Kidney (tissue), 14 donors: ENCODE data around the gene DERL2. TPM values are rescaled to one million over a fixed set of nuclear protein-coding genes. Genes with fewer than 3 reads are reported as not detected.

Experiments used
- DNase-seq, 5 donors: peaks; one replicate each; pipeline ENCODE4 v3.0.0-alpha.2; 2013 to 2020
- FAIRE-seq: peaks from 2 replicates; lab custom pipeline; 2012; peaks lifted over from hg19 to GRCh38; lab: Jason Lieb, UNC
- H3K27ac ChIP-seq, 2 donors: one replicate each; pipeline ENCODE4 v1.7.0; 2013; ENCODE audit warnings: low read depth in 2 of 2, low read length in 2 of 2, inconsistent platforms in 1 of 2
- H3K27me3 ChIP-seq: one replicate; pipeline ENCODE4 v1.7.1; 2013; ENCODE audit warnings: low read length, inconsistent platforms; ENCODE audit not compliant: control insufficient read depth, insufficient read depth
- H3K36me3 ChIP-seq, 3 donors: one replicate each; pipeline versions ENCODE4 v1.7.0 to v1.7.1; 2013; ENCODE audit warnings: low read length in 3 of 3, control low read depth in 1 of 3, inconsistent platforms in 1 of 3; ENCODE audit not compliant: insufficient read depth in 3 of 3, control insufficient read depth in 2 of 3
- H3K4me1 ChIP-seq, 3 donors: one replicate each; pipeline versions ENCODE4 v1.7.0 to v1.7.1; 2013; ENCODE audit warnings: low read length in 3 of 3, inconsistent platforms in 1 of 3, low read depth in 1 of 3; ENCODE audit not compliant: control insufficient read depth in 2 of 3, insufficient read depth in 2 of 3
- H3K4me3 ChIP-seq, 3 donors: one replicate each; pipeline versions ENCODE4 v1.7.0 to v1.8.1; 2013; ENCODE audit warnings: low read length in 3 of 3, control low read depth in 1 of 3, inconsistent platforms in 1 of 3
- H3K9ac ChIP-seq, 3 donors: one replicate each; pipeline versions ENCODE4 v1.7.0 to v1.7.1; 2013; ENCODE audit warnings: low read length in 3 of 3, control low read depth in 1 of 3, inconsistent platforms in 1 of 3
- H3K9me3 ChIP-seq, 3 donors: one replicate each; pipeline versions ENCODE4 v1.7.0 to v1.7.1; 2013; ENCODE audit warnings: low read length in 3 of 3, control low read depth in 1 of 3, inconsistent platforms in 1 of 3; ENCODE audit not compliant: control insufficient read depth in 2 of 3, insufficient read depth in 1 of 3
- intact Hi-C: fragments of 100-400 bp; cut with DNase I; formaldehyde crosslinking; loops from one replicate; pipeline ENCODE4 v1.11.1; 2022
- polyA plus RNA-seq: library from polyadenylated mRNA; stranded (reverse); fragments of 350-450 nt; fragmentation: Illumina TruSeq; extraction: RNeasy Lipid Tissue Mini Kit (QIAGEN cat#74804); gene quantifications from one replicate; pipeline ENCODE4 v1.2.3, GENCODE V29; 2014; ENCODE audit warnings: low read depth, low replicate concordance; ENCODE audit not compliant: insufficient read depth
- total RNA-seq: library from RNA; stranded (reverse); fragmentation: NEBNext Ultra II Directional; extraction: Animal tissue kit (Norgen Biotek cat#: 25700); gene quantifications from one replicate; pipeline ENCODE4 v1.2.1, GENCODE V29; 2021
- TF ChIP-seq, protein P1 (sequence below): IDR thresholded peaks from 3 replicates; pipeline ENCODE4 v1.5.1; 2012; ENCODE audit warnings: mild to moderate bottlenecking, moderate library complexity, borderline replicate concordance; ENCODE audit not compliant: insufficient read depth; ENCODE audit errors: extremely low read depth
- donor health status: control.
- donor health status: control.
- donor health status: control.
- donor health status: control.
- donor health status: control.
- donor health status: DM: yes; HTN: yes; CAD: no.
- donor health status: Normal renal cell carcinoma (clear cell type).

DERL2 gene
- total and polyA plus RNA-seq, 2 donors from 2014 or later: 71.5 to 96.0 TPM

DNA sequence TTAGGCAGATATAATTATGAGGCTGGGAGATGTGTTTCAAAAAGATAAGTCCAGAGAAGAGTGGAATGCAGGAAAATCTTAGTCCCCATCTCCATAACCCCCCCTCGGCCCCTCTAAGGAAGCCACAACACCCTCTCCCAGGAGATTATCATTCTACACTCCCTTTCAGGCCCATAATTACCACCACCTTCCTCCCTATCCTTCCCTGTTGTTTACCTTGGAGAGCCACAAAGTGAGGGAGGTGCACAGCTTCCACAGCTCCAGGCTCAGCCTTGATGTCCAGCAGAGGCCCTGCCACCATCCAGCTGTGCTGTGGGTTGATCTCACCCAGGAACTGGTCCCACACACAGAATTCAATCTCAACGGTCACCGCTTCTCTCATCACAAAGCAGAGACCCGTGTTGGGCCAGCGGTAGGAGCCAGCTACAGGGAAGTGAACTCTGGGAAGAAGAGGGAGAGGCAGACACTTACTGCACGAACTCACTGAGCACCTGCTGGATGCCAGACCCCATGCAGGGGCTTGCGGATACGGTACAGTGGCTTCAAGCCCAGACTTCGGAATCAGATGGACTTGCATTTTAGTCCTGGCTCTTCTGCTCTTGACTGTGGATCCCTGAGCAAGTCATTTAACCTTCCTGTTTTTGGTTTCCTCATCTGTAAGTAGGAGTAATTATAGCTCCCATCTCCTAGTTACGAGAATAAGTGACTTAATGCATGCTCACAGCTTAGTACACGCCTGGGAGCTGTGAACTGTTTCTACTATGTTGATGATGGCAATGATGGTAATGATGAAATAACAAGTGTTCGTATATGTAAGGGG, 44.5 kb upstream of the DERL2 start:
- FAIRE-seq (no peak), DNase-seq (no peak)
- Histone ChIP-seq H3K9me3 (no peaks in the 10 kb centered on the region), H3K27ac (no peak overlapping the region), H3K9ac (no peak overlapping the region), H3K27me3 (no peaks in the 10 kb centered on the region), H3K36me3 (no peaks in the 10 kb centered on the region), H3K4me1 (peaks cover 0 to 3% (median 0%) of the 10 kb centered on the region in 3 donors), H3K4me3 (no peak overlapping the region)
- intact Hi-C loops: no loop called here
- TF ChIP-seq, protein P1, sequence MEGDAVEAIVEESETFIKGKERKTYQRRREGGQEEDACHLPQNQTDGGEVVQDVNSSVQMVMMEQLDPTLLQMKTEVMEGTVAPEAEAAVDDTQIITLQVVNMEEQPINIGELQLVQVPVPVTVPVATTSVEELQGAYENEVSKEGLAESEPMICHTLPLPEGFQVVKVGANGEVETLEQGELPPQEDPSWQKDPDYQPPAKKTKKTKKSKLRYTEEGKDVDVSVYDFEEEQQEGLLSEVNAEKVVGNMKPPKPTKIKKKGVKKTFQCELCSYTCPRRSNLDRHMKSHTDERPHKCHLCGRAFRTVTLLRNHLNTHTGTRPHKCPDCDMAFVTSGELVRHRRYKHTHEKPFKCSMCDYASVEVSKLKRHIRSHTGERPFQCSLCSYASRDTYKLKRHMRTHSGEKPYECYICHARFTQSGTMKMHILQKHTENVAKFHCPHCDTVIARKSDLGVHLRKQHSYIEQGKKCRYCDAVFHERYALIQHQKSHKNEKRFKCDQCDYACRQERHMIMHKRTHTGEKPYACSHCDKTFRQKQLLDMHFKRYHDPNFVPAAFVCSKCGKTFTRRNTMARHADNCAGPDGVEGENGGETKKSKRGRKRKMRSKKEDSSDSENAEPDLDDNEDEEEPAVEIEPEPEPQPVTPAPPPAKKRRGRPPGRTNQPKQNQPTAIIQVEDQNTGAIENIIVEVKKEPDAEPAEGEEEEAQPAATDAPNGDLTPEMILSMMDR: no peak

DNA sequence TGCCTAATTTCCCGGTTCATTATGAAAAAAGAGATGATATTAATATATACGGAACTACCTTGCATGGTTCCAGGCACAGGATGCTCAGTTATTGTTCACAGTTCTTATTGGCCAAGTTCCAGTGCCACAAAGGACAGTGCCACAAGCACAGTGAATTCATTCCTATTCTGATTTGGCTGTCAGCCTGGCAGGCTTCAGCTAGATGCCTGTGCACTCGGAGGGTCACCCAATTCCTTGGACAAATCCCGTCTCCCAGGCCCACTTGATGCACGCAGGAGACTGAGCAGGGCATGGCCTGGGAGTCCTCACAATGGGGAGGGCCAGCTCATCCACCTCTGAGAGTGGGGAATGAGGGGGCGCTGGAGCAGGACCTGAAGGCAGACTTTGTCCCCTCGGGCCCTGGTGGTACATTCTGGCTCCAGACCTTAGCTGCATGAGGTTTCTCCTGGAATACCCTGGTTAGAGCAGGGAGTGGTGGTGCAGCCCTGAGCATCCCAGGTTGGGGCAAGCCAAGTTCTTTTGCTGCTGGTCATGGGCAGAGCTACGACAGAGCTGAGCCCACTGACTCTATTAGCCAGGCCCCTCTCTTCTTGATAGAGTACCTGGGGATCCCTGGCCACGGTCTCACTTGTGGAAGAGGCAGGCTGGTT, 41.7 kb upstream of the DERL2 start:
- Histone ChIP-seq H3K9ac (no peak overlapping the region), H3K4me3 (no peak overlapping the region), H3K4me1 (peaks cover 0 to 3% (median 0%) of the 10 kb centered on the region in 3 donors), H3K27ac (no peak overlapping the region), H3K27me3 (no peaks in the 10 kb centered on the region), H3K9me3 (no peaks in the 10 kb centered on the region), H3K36me3 (no peaks in the 10 kb centered on the region)
- TF ChIP-seq, protein P1: no peak
- FAIRE-seq (no peak), DNase-seq (peak in 4 of 5 donors; percentile 52 to 73 (median 64))
- intact Hi-C loops: no loop called here

DNA sequence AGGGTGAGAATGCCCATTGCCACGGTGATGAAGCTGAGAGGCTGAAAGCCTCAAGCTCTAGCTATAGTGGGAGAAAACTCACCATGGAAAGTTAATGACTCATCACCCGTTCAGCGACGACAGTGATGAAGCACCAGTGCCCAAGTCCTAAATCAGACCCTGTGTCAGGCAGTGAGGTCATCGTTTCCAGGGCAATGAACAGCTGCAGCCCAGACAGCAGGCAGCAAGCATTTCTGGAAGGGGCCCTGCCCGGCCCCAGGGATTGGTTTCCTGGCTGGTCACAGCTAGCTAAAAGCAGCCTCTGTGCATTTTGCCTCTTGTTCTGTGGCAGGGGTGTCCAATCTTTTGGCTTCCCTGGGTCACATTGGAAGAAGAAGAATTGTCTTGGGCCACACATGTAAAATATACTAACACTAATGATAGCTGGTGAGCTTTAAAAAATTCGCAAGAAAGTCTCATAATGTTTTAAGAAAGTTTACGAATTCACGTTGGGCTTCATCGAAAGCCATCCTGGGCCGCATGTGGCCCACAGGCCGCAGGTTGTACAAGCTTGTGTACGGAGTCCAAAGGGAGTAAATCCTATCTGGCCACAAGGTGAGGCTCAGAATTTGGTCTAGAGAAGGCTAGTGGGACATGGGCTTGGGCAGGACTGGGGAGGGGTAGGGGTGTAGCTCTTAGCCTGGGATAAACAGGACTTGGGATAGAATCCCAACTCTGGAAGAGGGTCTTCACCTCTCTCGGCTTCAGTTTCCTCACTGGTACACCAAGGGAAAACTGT, 41.0 kb upstream of the DERL2 start:
- intact Hi-C loops: no loop called here
- Histone ChIP-seq H3K27ac (peak overlapping the region in 1 of 2 donors; percentile 65), H3K9ac (no peak overlapping the region), H3K4me1 (peaks cover 0 to 3% (median 0%) of the 10 kb centered on the region in 3 donors), H3K4me3 (no peak overlapping the region), H3K9me3 (no peaks in the 10 kb centered on the region), H3K36me3 (no peaks in the 10 kb centered on the region), H3K27me3 (no peaks in the 10 kb centered on the region)
- no peak for FAIRE-seq
- peak; percentile 86 to 97 (median 95) for DNase-seq
- TF ChIP-seq, protein P1: no peak
